K562 (cell line): ENCODE results near the gene CYB561A3. TPM values are rescaled to one million over a fixed set of nuclear protein-coding genes. Genes with fewer than 3 reads are reported as not detected.
A peak's percentile ranks its signal among the peaks of the same experiment; 100 is the strongest.

Source experiments
- ATAC-seq: fragments of 200-7000 bp; cut with Tn5 transposase; 3 replicates; pipeline ENCODE4 v1.9.1; 2020; ENCODE audit warnings: moderate library complexity
- BruUV-seq: library from RNA; stranded (reverse); fragments of 400-500 nt; replicated peaks from 2 replicates; lab custom pipeline; 2021; lab: Mats Ljungman, UMichigan
- CTCF ChIA-PET: fragments of 300-600 bp; formaldehyde crosslinking; extraction: SDS; loops from one replicate; lab custom pipeline; 2021; ENCODE audit warnings: low intra/inter-chr PET ratio; lab: Yijun Ruan, JAX
- POLR2A ChIA-PET: fragments of 300-600, 350-650 bp; sonication (Branson Sonifier 250); formaldehyde crosslinking; extraction: SDS; loops from one replicate; lab custom pipeline; 2021; ENCODE audit warnings: antibody characterized with exemption, inconsistent platforms; lab: Yijun Ruan, JAX
- DNase-seq, 4 experiments: peaks; one replicate each; pipeline versions ENCODE4 v3.0.0 to v3.0.0-alpha.2; 2011 to 2018; ENCODE audit warnings: low spot score in 3 of 4, mixed read lengths in 3 of 4; ENCODE audit errors: extremely low read depth in 1 of 4
- FAIRE-seq: peaks from 2 replicates; lab custom pipeline; 2011; peaks lifted over from hg19 to GRCh38; lab: Jason Lieb, UNC
- H2AFZ ChIP-seq: 2 replicates; pipeline ENCODE4 v1.6.0; 2011; ENCODE audit warnings: low read depth, low read length, control low read depth, inconsistent platforms
- H3K27ac ChIP-seq: fragments of 200-600 bp; 3 replicates; pipeline ENCODE4 v1.8.0; 2011; ENCODE audit warnings: low read depth, mild to moderate bottlenecking, control low read depth, inconsistent platforms, low read length, moderate library complexity, mixed read lengths; ENCODE audit errors: extremely low read depth
- H3K27me3 ChIP-seq, 2 experiments: fragments of 300-600 bp in 1 of 2; 2 replicates in 1 of 2; 3 replicates in 1 of 2; pipeline versions ENCODE4 v1.6.0 to v1.8.0; 2011; ENCODE audit warnings: inconsistent platforms in 2 of 2, low read length in 2 of 2, mild to moderate bottlenecking in 1 of 2, mixed read lengths in 1 of 2, moderate library complexity in 1 of 2; ENCODE audit not compliant: control insufficient read depth in 2 of 2, insufficient read depth in 2 of 2
- H3K36me3 ChIP-seq: fragments of 300-600 bp; 3 replicates; pipeline ENCODE4 v1.8.0; 2011; ENCODE audit warnings: mild to moderate bottlenecking, low read length, inconsistent platforms; ENCODE audit not compliant: control insufficient read depth, insufficient read depth
- H3K4me1 ChIP-seq, 2 experiments: fragments of 200-600 bp in 1 of 2; replicated peaks in 1 of 2; 2 replicates in 1 of 2; 3 replicates in 1 of 2; pipeline versions ENCODE4 v1.5.1 to v1.8.0; 2011; ENCODE audit warnings: inconsistent platforms in 2 of 2, low read length in 2 of 2, mild to moderate bottlenecking in 1 of 2, mixed read lengths in 1 of 2, moderate library complexity in 1 of 2; ENCODE audit not compliant: control insufficient read depth in 2 of 2, insufficient read depth in 2 of 2
- H3K4me2 ChIP-seq: 2 replicates; pipeline ENCODE4 v1.6.1; 2011; ENCODE audit warnings: low read length, control low read depth, inconsistent platforms, mixed read lengths; ENCODE audit not compliant: insufficient read depth
- H3K4me3 ChIP-seq: fragments of 200-600 bp; sonication (generic), shearing (Covaris generic); 2 replicates; pipeline ENCODE4 v1.5.1; 2016; ENCODE audit warnings: control low read depth, inconsistent platforms
- H3K79me2 ChIP-seq: fragments of 200-600 bp; 3 replicates; pipeline ENCODE4 v1.8.0; 2011; ENCODE audit warnings: low read length, inconsistent platforms; ENCODE audit not compliant: control insufficient read depth, insufficient read depth
- H3K9ac ChIP-seq, 2 experiments: 2 replicates each; pipeline versions ENCODE4 v1.6.0 to v1.6.1; 2011; ENCODE audit warnings: low read depth in 2 of 2, low read length in 2 of 2, control low read depth in 1 of 2, inconsistent platforms in 1 of 2, mild to moderate bottlenecking in 1 of 2, mixed read lengths in 1 of 2; ENCODE audit not compliant: insufficient read depth in 1 of 2
- H3K9me1 ChIP-seq: one replicate; pipeline ENCODE4 v1.6.0; 2011; ENCODE audit warnings: inconsistent platforms, mild to moderate bottlenecking, low read length, moderate library complexity; ENCODE audit not compliant: control insufficient read depth, insufficient read depth
- H3K9me3 ChIP-seq: replicated peaks from 2 replicates; pipeline ENCODE4 v1.5.1; 2011; ENCODE audit warnings: low read depth, low read length, inconsistent platforms; ENCODE audit not compliant: control insufficient read depth, insufficient read depth
- H4K20me1 ChIP-seq: replicated peaks from 2 replicates; pipeline ENCODE4 v1.6.1; 2011; ENCODE audit warnings: low read length, inconsistent platforms, mixed read lengths; ENCODE audit not compliant: control insufficient read depth, insufficient read depth
- EP400 ChIP-seq: fragments of 450-650 bp; IDR thresholded peaks from 2 replicates; pipeline ENCODE4 v1.6.1; 2017; ENCODE audit warnings: antibody characterized with exemption, mild to moderate bottlenecking, moderate library complexity
- GTF2F1 ChIP-seq: IDR thresholded peaks from 2 replicates; pipeline ENCODE4 v1.6.1; 2011; ENCODE audit warnings: low read depth, low read length, improper control_type of control experiment
- IRF9 ChIP-seq: fragments of 450-650 bp; IDR thresholded peaks from 2 replicates; pipeline ENCODE4 v1.6.1; 2016; ENCODE audit warnings: missing biosample characterization, missing genetic modification characterization
- JUNB ChIP-seq: fragments of 450-650 bp; formaldehyde crosslinking; conservative IDR thresholded peaks from 2 replicates; pipeline ENCODE4 v1.4.0; 2020; ENCODE audit warnings: mild to moderate bottlenecking
- MXD1 ChIP-seq: fragments of 250-450 bp; sonication (Bioruptor Pico); IDR thresholded peaks from 2 replicates; pipeline ENCODE4 v1.8.0; 2021; ENCODE audit warnings: borderline replicate concordance, mild to moderate bottlenecking, moderate library complexity; ENCODE audit not compliant: poor library complexity, severe bottlenecking
- MYC ChIP-seq, 2 experiments: fragments of 250-450 bp in 1 of 2; sonication (Bioruptor Pico) in 1 of 2; IDR thresholded peaks; 2 replicates each; pipeline versions ENCODE4 v1.5.1 to v1.6.1; 2012 to 2021; ENCODE audit warnings: low read depth in 2 of 2, borderline replicate concordance in 1 of 2, improper control_type of control experiment in 1 of 2, low read length in 1 of 2, mild to moderate bottlenecking in 1 of 2, moderate library complexity in 1 of 2
- NR4A1 ChIP-seq, 2 experiments: fragments of 250-450 bp in 1 of 2; fragments of 450-650 bp in 1 of 2; sonication (Bioruptor Pico) in 1 of 2; IDR thresholded peaks; 2 replicates each; pipeline versions ENCODE4 v1.4.0 to v1.6.1; 2016 to 2020; ENCODE audit warnings: mild to moderate bottlenecking in 2 of 2, missing compliant biosample characterization in 1 of 2, missing genetic modification characterization in 1 of 2, moderate library complexity in 1 of 2
- RBM34 ChIP-seq: fragments of 200-400 bp; formaldehyde crosslinking; IDR thresholded peaks from 2 replicates; pipeline ENCODE4 v1.6.1; 2018; ENCODE audit warnings: low read length, borderline replicate concordance; ENCODE audit not compliant: insufficient read depth
- RNF2 ChIP-seq: sonication (generic); IDR thresholded peaks from 2 replicates; pipeline ENCODE4 v1.6.1; 2016
- SAP30 ChIP-seq: fragments of 200-600 bp; sonication (generic); IDR thresholded peaks from 2 replicates; pipeline ENCODE4 v1.6.1; 2012; ENCODE audit warnings: borderline replicate concordance, low read depth, mild to moderate bottlenecking, moderate library complexity, low read length, control low read depth, inconsistent platforms; ENCODE audit not compliant: insufficient read depth, poor library complexity, severe bottlenecking
- SMC3 ChIP-seq: conservative IDR thresholded peaks from 2 replicates; pipeline ENCODE4 v1.6.1; 2011; ENCODE audit warnings: low read depth, low read length, improper control_type of control experiment; ENCODE audit not compliant: insufficient read depth
- TGIF2 ChIP-seq: sonication (generic); formaldehyde crosslinking; IDR thresholded peaks from 2 replicates; pipeline ENCODE4 v1.8.1; 2022; ENCODE audit warnings: mild to moderate bottlenecking, missing genetic modification reagents, moderate library complexity
- TRIM28 ChIP-seq: fragments of 450-650 bp; IDR thresholded peaks from 2 replicates; pipeline ENCODE4 v1.6.1; 2017
- YY1 ChIP-seq, 3 experiments: IDR thresholded peaks; 2 replicates each; pipeline ENCODE4 v1.6.1; 2011; ENCODE audit warnings: low read length in 2 of 3, mild to moderate bottlenecking in 2 of 3, moderate library complexity in 2 of 3, borderline replicate concordance in 1 of 3, control low read depth in 1 of 3, low read depth in 1 of 3; ENCODE audit not compliant: insufficient read depth in 3 of 3, insufficient replicate concordance in 2 of 3, control insufficient read depth in 1 of 3, insufficient read length in 1 of 3; ENCODE audit errors: extremely low read depth in 1 of 3
- ZBTB7A ChIP-seq: IDR thresholded peaks from 2 replicates; pipeline ENCODE4 v1.6.1; 2011; ENCODE audit warnings: low read depth, mild to moderate bottlenecking, low read length, moderate library complexity, borderline replicate concordance; ENCODE audit not compliant: control insufficient read depth
- ZBTB8A ChIP-seq: fragments of 450-650 bp; IDR thresholded peaks from 2 replicates; pipeline ENCODE4 v1.6.1; 2018; ENCODE audit warnings: mild to moderate bottlenecking, moderate library complexity; ENCODE audit not compliant: partially characterized antibody
- WGBS: fragments of 100-300 bp; shearing (Covaris generic); methylation state at CpG from one replicate; pipeline ENCODE4 v1.1.6; 2016; ENCODE audit warnings: low coverage, mixed read lengths; ENCODE audit not compliant: insufficient coverage; ENCODE audit errors: missing lambda C conversion rate; 5-methylcytosine and 5-hydroxymethylcytosine counted together
- in situ Hi-C: fragments of 300-500 bp; cut with MboI; formaldehyde crosslinking; loops from 4 replicates; pipeline ENCODE4 v1.15.0; 2018; ENCODE audit warnings: inconsistent platforms, mixed read lengths
- intact Hi-C: fragments of 100-400 bp; cut with micrococcal nuclease; formaldehyde crosslinking; loops from 2 replicates; pipeline ENCODE4 v1.14.2; 2022
- polyA plus RNA-seq, 8 experiments: library from polyadenylated mRNA; depleted of rRNA in 4 of 8; stranded (reverse) in 5 of 8; unstranded in 3 of 8; fragments of >200 nt; fragmentation: Nextera tagmentation in 2 of 8; fragmentation: Illumina TruSeq in 1 of 8; extraction: Ambion mirVana in 2 of 8; extraction: Trizol in 1 of 8; gene quantifications; 2 replicates each; pipeline versions ENCODE4 v1.2.1 to v1.2.3, GENCODE V29; 2011 to 2014; ENCODE audit warnings: inconsistent platforms in 1 of 8, missing spikeins in 1 of 8
- total RNA-seq, 7 experiments: library from RNA; depleted of rRNA in 6 of 7; stranded (reverse); fragments of >200 nt in 6 of 7; fragmentation: Illumina TruSeq in 2 of 7; extraction: Trizol in 2 of 7; gene quantifications; 2 replicates each; pipeline versions ENCODE4 v1.2.1 to v1.2.3, GENCODE V29; 2011 to 2021; ENCODE audit warnings: low replicate concordance in 1 of 7

The CYB561A3 gene
- total and polyA plus RNA-seq, 9 of the 15 experiments (the other 6 are each of a cell fraction or from before 2014, with no cell fraction given), result 29.2 to 78.9 (median 37.9) TPM

GRCh38 chr11:61384271-61385242, 22.9 kb upstream of the CYB561A3 start:
- H3K4me3 ChIP-seq, result no peak overlapping the region
- H3K4me2 ChIP-seq, result no peak overlapping the region
- H3K4me1 ChIP-seq, result peaks cover 3 to 6% of the 10 kb centered on the region in 2 experiments; a peak in 2 of 5 replicates
- H3K9me1 ChIP-seq, result no peaks in the 10 kb centered on the region
- H2AFZ ChIP-seq, result no peak overlapping the region
- BruUV-seq, result no TSS peak
- H3K27ac ChIP-seq, result no peak overlapping the region
- WGBS, result 57% methylated on average over 14 of the region's 15 CpGs
- no peaks in the 10 kb centered on the region for H4K20me1 ChIP-seq
- FAIRE-seq (peak; percentile 82), DNase-seq (peak; percentile 36 to 82 (median 54)), ATAC-seq (peak; percentile 95)
- ChIA-PET CTCF (interaction anchor here (0.8 to 7.3 kb wide), 7 partner anchors 18 to 254 kb away, joined by 3 to 135 read pairs (median 6); partner anchors contain the start of genes DDB1 and TKFC), POLR2A (interaction anchor here (0.6 to 5.1 kb wide), 13 partner anchors 14 to 469 kb away, joined by 3 to 23 read pairs (median 4); no protein-coding TSS in a partner anchor)
- no peaks in the 10 kb centered on the region for H3K36me3 ChIP-seq
- intact Hi-C loops, result loop anchor here (1.0 to 5.0 kb wide), 4 partner anchors 48 to 253 kb away; no protein-coding TSS in a partner anchor
- H3K9ac ChIP-seq, result peak overlapping the region in 1 of 2 experiments; percentile 2; a peak in 1 of 4 replicates
- H3K79me2 ChIP-seq, result no peaks in the 10 kb centered on the region
- in situ Hi-C loops, result loop anchor here (5.0 kb wide), 2 partner anchors 47 to 127 kb away; no protein-coding TSS in a partner anchor
- H3K9me3 ChIP-seq, result no peaks in the 10 kb centered on the region
- no peaks in the 10 kb centered on the region for H3K27me3 ChIP-seq
- TF ChIP-seq ZBTB8A (no peak), SMC3 (peak; percentile 89), GTF2F1 (no peak), MXD1 (CRISPR knock-in tag) (no peak), NR4A1 (CRISPR knock-in tag; IDR thresholded peaks at IDR 0.05) (no peak), NR4A1 (tag; IDR thresholded peaks at IDR 0.05) (no peak), MYC (IDR thresholded peaks at IDR 0.05; ENCODE audit: low read depth, low read length) (no peak), MYC (CRISPR knock-in tag; IDR thresholded peaks at IDR 0.05; ENCODE audit: borderline replicate concordance, low read depth) (no peak), RNF2 (no peak), IRF9 (tag) (no peak), TRIM28 (no peak), TGIF2 (CRISPR knock-in tag) (no peak), EP400 (0 out of 2 replicates have a peak, but pooled peaks have one; percentile 10), ZBTB7A (no peak), RBM34 (no peak), JUNB (CRISPR knock-in tag) (no peak), SAP30 (no peak), YY1 (IDR thresholded peaks at IDR 0.05; ENCODE audit: borderline replicate concordance in 1 of 3, control insufficient read depth in 1 of 3, extremely low read depth in 1 of 3, insufficient read depth in 3 of 3, insufficient read length in 1 of 3, insufficient replicate concordance in 2 of 3, low read depth in 1 of 3, low read length in 2 of 3) (peak in 1 of 3 experiments; percentile 4)
